ENCODE results near the gene DSTN. TPM values are rescaled to one million over a fixed set of nuclear protein-coding genes. Genes with fewer than 3 reads are reported as not detected.

DSTN gene
- total RNA-seq, 3 donors from 2014 or later, result 180 to 384 (median 272) TPM

DNA sequence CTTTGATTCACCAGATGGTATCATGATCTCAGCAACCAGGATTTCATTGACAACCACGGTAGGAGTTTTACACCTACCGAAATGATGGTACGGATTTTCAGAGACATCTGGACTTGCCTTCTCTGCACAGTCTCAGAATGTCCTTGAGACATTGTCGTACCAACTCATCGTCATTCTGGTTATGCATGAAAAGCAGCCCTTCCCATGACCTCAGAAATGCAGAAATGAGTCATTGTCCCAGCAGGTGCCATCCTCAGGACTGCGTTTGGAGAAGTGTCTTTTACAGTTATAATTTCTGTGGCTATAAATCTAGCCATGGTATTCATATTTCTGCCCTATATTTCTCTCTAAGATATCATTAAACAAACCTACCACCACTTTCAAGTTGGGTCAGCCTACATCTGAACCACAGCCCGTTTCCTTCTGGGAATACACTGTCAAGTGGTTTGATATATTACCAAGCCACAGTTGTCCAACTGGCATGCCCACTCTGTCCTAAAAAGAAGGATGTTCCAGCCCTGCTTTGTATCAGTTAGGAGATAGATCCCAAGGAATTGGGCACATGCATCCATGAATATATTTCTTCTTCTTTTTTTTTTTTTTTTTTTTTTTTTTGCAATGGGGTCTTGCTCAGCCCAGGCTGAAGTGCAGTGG lies 31.2 kb upstream of the DSTN start:
- H3K36me3 ChIP-seq, result no peaks in the 10 kb centered on the region
- intact Hi-C loops (cut with DNase I; ENCODE audit: low total_unique reads), result loop anchor here (5.0 kb wide), 1 partner anchor 369 kb away; no protein-coding TSS in a partner anchor
- peak in 1 of 3 donors; percentile 58 for TF ChIP-seq POLR2AphosphoS5 (IDR thresholded peaks at IDR 0.05)
- no peak for TF ChIP-seq CTCF (IDR thresholded peaks at IDR 0.05)
- DNase-seq (ENCODE audit: low spot score in 2 of 2), result peak in 1 of 2 donors; percentile 48
- peak overlapping the region in 1 of 2 donors; percentile 40 for H3K27ac ChIP-seq
- peaks cover 0 to 3% of the 10 kb centered on the region in 2 donors for H3K4me1 ChIP-seq
- no peak overlapping the region for H3K4me3 ChIP-seq
- no peaks in the 10 kb centered on the region for H3K27me3 ChIP-seq
- H3K9me3 ChIP-seq, result no peaks in the 10 kb centered on the region

DNA sequence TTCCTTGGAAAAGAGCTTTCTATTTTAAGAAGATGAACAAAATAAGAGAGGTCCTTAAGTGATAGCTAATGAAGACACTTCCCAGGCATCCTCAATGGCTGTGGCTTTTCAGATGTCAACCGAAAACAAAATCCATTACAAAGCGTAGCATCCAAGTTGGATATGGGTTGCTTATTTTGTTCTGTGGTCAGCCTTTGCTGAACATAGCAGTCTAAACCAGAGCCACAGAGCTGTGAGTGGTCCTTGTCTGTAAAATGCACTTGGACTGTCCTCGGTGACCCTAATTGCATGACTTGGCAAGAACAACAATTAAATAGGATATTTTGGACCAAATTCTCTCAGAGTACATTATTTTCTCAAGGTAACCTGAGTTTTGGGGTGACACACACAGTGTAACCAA lies 28.3 kb upstream of the DSTN start:
- Histone ChIP-seq H3K27me3 (no peaks in the 10 kb centered on the region), H3K9me3 (no peaks in the 10 kb centered on the region), H3K4me1 (peaks cover 0 to 6% of the 10 kb centered on the region in 2 donors), H3K36me3 (no peaks in the 10 kb centered on the region), H3K4me3 (no peak overlapping the region), H3K27ac (peak overlapping the region in 1 of 2 donors; percentile 19)
- TF ChIP-seq POLR2A (IDR thresholded peaks at IDR 0.05), result no peak
- no peak for TF ChIP-seq POLR2AphosphoS5 (IDR thresholded peaks at IDR 0.05)
- TF ChIP-seq CTCF (IDR thresholded peaks at IDR 0.05), result no peak
- DNase-seq (ENCODE audit: low spot score in 2 of 2), result no peak
- intact Hi-C loops (cut with DNase I; ENCODE audit: low total_unique reads), result no loop called here

DNA sequence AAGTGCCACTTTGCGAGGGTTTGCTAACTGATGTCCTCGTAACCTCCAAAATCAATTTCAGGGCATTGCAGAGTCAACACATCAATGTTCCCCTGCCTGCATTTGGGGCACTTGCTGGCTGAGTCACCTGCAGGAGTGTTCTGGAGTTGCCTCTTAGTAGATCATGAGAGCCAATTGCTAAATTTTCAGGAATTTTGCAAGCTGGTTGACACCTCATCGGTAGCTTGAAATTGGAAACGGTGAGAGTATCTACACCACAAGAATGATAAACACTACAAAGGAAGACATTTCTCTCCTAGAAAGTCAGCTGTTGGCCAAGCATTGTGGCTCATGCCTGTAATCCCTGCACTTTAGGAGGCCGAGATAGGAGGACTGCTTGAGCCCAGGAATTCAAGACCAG lies 27.9 kb upstream of the DSTN start:
- intact Hi-C loops (cut with DNase I; ENCODE audit: low total_unique reads), result loop anchor here (1.0 kb wide), 1 partner anchor 15 kb away; no protein-coding TSS in a partner anchor
- Histone ChIP-seq H3K36me3 (no peaks in the 10 kb centered on the region), H3K4me3 (no peak overlapping the region), H3K4me1 (peaks cover 0 to 6% of the 10 kb centered on the region in 2 donors), H3K9me3 (no peaks in the 10 kb centered on the region), H3K27me3 (no peaks in the 10 kb centered on the region), H3K27ac (peak overlapping the region in 1 of 2 donors; percentile 19)
- TF ChIP-seq POLR2A (IDR thresholded peaks at IDR 0.05) (no peak), POLR2AphosphoS5 (IDR thresholded peaks at IDR 0.05) (no peak), CTCF (IDR thresholded peaks at IDR 0.05) (no peak)
- no peak for DNase-seq (ENCODE audit: low spot score in 2 of 2)

- DNase-seq (ENCODE audit: low spot score in 2 of 2), result no peak
- no peaks in the 10 kb centered on the region for H3K9me3 ChIP-seq
- peak overlapping the region in 1 of 2 donors; percentile 75 for H3K27ac ChIP-seq
- H3K4me1 ChIP-seq, result peaks cover 0 to 6% of the 10 kb centered on the region in 2 donors
- no peaks in the 10 kb centered on the region for H3K36me3 ChIP-seq
- no peak overlapping the region for H3K4me3 ChIP-seq
- intact Hi-C loops (cut with DNase I; ENCODE audit: low total_unique reads), result loop anchor here (1.0 kb wide), 1 partner anchor 15 kb away; no protein-coding TSS in a partner anchor
- TF ChIP-seq CTCF (IDR thresholded peaks at IDR 0.05), result no peak
- TF ChIP-seq POLR2A (IDR thresholded peaks at IDR 0.05), result no peak
- no peak for TF ChIP-seq POLR2AphosphoS5 (IDR thresholded peaks at IDR 0.05)
- H3K27me3 ChIP-seq, result no peaks in the 10 kb centered on the region
Measured at GRCh38 chr20:17542481-17542880, 27.4 kb upstream of the DSTN start.

DNA sequence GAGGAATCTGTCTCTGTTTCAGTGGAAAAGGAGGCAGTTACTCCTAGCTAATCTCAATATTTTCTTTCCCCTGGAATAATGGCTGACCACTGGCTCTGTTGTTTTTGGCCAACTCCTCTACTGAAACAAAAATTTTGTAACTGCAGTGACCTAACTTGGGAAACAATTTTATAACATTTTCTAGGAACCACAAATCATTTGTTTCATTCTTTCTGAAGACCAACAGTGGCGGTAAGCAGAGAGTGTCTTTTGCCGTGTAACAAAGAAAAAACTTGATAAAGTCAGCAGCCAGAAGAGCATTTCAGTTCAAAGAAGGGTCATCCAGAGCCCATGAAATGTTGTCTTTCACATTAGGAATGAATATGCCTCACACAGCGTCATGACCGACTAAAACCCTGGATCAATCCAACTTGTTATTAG lies 26.9 kb upstream of the DSTN start:
- intact Hi-C loops (cut with DNase I; ENCODE audit: low total_unique reads), result loop anchor here (1.0 kb wide), 1 partner anchor 14 kb away; no protein-coding TSS in a partner anchor

More for the DNA sequence above, 26.9 kb upstream of the DSTN start:
- DNase-seq (ENCODE audit: low spot score in 2 of 2), result no peak
- no peaks in the 10 kb centered on the region for H3K9me3 ChIP-seq
- no peaks in the 10 kb centered on the region for H3K27me3 ChIP-seq
- H3K4me1 ChIP-seq, result peaks cover 0 to 6% of the 10 kb centered on the region in 2 donors
- TF ChIP-seq POLR2A (IDR thresholded peaks at IDR 0.05) (no peak), CTCF (IDR thresholded peaks at IDR 0.05) (no peak), POLR2AphosphoS5 (IDR thresholded peaks at IDR 0.05) (peak in 1 of 3 donors; percentile 66)
- H3K27ac ChIP-seq, result peak overlapping the region; percentile 75
- H3K36me3 ChIP-seq, result no peaks in the 10 kb centered on the region
- H3K4me3 ChIP-seq, result no peak overlapping the region

Measured in breast epithelium (tissue), 4 donors.